GM06990 (cell line): Measurements from ENCODE around the gene CEP55.

ENCODE experiments used
- DNase-seq: peaks from one replicate; pipeline ENCODE4 v3.0.0-alpha.2; 2011; ENCODE audit not compliant: insufficient read length; ENCODE audit errors: extremely low read depth
- H3K27me3 ChIP-seq: replicated peaks from 2 replicates; pipeline ENCODE4 v1.6.0; 2011; ENCODE audit warnings: low read length; ENCODE audit not compliant: control insufficient read depth, insufficient read depth
- H3K36me3 ChIP-seq: 2 replicates; pipeline ENCODE4 v1.5.1; 2011; ENCODE audit warnings: low read length; ENCODE audit not compliant: control insufficient read depth, insufficient read depth
- H3K4me3 ChIP-seq: replicated peaks from 2 replicates; pipeline ENCODE4 v1.5.1; 2011; ENCODE audit warnings: low read depth, mild to moderate bottlenecking, control low read depth, low read length
- CTCF ChIP-seq: IDR thresholded peaks from 2 replicates; pipeline ENCODE4 v1.5.1; 2011; ENCODE audit warnings: low read length, control low read depth, mild to moderate bottlenecking, inconsistent platforms; ENCODE audit not compliant: insufficient read depth, poor library complexity, severe bottlenecking

CEP55 gene

GRCh38 chr10:93493162-93493561 lies 3.2 kb upstream of the CEP55 start:
- Histone ChIP-seq H3K27me3 (no peaks in the 10 kb centered on the region), H3K4me3 (no peak overlapping the region), H3K36me3 (no peaks in the 10 kb centered on the region)
- TF ChIP-seq CTCF = no peak
- DNase-seq = no peak

- no peak overlapping the region for H3K4me3 ChIP-seq
- H3K36me3 ChIP-seq = no peaks in the 10 kb centered on the region
- TF ChIP-seq CTCF = no peak
- DNase-seq = no peak
- H3K27me3 ChIP-seq = no peaks in the 10 kb centered on the region
Measured at GRCh38 chr10:93494494-93494893, 1.9 kb upstream of the CEP55 start.

GRCh38 chr10:93495654-93496321 lies 624 bp upstream of the CEP55 start:
- TF ChIP-seq CTCF = no peak
- peak overlapping the region; percentile 83 for H3K4me3 ChIP-seq
- no peak for DNase-seq
- H3K27me3 ChIP-seq = no peaks in the 10 kb centered on the region
- no peaks in the 10 kb centered on the region for H3K36me3 ChIP-seq

- TF ChIP-seq CTCF = no peak
- DNase-seq = no peak
- Histone ChIP-seq H3K27me3 (no peaks in the 10 kb centered on the region), H3K4me3 (peak overlapping the region; percentile 59), H3K36me3 (no peaks in the 10 kb centered on the region)
Measured at GRCh38 chr10:93498166-93498565, 1.8 kb downstream of the CEP55 start.

GRCh38 chr10:93501650-93502049 lies 5.2 kb downstream of the CEP55 start:
- TF ChIP-seq CTCF = no peak
- Histone ChIP-seq H3K4me3 (no peak overlapping the region), H3K27me3 (no peaks in the 10 kb centered on the region), H3K36me3 (no peaks in the 10 kb centered on the region)
- DNase-seq = no peak

- peak overlapping the region; percentile 30 for H3K4me3 ChIP-seq
- H3K27me3 ChIP-seq = no peaks in the 10 kb centered on the region
- no peaks in the 10 kb centered on the region for H3K36me3 ChIP-seq
- no peak for TF ChIP-seq CTCF
- DNase-seq = peak; percentile 60
Measured at GRCh38 chr10:93503075-93503474, 6.7 kb downstream of the CEP55 start.
